AG09319 (cell line): ENCODE results near the gene ENTPD2.

Experiments used
- DNase-seq: peaks from one replicate; pipeline ENCODE4 v3.0.0-alpha.2; 2010; ENCODE audit warnings: low read depth; ENCODE audit errors: extremely low read depth
- TF ChIP-seq, protein P1 (sequence below): IDR thresholded peaks from 2 replicates; pipeline ENCODE4 v1.5.1; 2011; ENCODE audit warnings: low read depth, mild to moderate bottlenecking, inconsistent platforms, low read length, moderate library complexity

ENTPD2 gene

DNA sequence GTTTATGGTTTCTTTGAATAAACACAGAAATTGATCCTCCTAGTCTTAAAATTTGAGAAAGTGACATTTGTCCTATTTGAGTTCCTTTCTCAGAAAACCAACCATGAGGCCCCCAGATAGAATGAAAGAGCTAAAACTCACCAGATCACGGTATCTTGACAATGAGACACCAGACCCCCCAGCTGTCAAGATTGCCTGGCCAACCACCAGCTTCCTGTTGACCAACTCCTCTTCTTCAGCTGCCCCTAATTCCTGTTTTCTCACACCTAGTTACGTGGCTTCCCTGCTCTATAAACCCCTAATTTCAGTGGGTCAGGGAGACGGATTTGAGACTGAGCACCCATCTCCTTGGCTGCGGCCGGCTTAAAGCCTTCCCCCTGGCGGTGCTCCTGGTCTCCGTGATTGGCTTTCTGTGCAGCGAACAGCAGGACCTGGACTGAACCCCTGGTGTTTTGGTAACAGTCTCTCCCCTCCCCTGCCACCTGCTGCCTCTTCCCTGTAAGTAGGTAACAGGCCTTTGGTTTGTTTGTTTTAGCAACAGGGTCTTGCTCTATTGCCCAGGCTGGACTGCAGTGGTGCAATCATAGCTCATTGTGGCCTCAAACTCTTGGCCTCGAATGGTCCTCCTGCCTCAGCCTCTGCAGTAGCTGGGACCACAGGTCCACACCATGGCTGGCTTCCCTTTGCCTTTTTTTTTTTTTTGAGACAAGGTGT lies 4.8 kb upstream of the ENTPD2 start:
- no peak for DNase-seq

DNA sequence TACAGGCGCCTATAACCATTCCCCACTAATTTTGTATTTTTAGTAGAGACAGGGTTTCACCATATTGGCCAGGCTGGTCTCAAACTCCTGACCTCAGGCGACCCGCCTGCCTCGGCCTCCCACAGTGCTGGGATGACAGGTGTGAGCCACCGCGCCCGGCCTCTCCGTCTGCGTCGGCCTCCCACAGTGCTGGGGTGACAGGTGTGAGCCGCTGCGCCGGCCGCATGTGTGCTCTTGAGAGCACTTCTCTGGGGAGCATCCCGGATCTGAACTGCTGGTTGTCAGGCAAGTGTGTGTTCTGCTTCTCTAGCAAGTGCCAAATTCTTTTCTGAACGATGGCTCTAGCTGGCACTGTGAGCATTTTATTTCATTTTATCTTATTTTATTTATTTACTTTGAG lies 3.7 kb upstream of the ENTPD2 start:
- TF ChIP-seq, protein P1, sequence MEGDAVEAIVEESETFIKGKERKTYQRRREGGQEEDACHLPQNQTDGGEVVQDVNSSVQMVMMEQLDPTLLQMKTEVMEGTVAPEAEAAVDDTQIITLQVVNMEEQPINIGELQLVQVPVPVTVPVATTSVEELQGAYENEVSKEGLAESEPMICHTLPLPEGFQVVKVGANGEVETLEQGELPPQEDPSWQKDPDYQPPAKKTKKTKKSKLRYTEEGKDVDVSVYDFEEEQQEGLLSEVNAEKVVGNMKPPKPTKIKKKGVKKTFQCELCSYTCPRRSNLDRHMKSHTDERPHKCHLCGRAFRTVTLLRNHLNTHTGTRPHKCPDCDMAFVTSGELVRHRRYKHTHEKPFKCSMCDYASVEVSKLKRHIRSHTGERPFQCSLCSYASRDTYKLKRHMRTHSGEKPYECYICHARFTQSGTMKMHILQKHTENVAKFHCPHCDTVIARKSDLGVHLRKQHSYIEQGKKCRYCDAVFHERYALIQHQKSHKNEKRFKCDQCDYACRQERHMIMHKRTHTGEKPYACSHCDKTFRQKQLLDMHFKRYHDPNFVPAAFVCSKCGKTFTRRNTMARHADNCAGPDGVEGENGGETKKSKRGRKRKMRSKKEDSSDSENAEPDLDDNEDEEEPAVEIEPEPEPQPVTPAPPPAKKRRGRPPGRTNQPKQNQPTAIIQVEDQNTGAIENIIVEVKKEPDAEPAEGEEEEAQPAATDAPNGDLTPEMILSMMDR, result no peak
- DNase-seq, result no peak

More for the DNA sequence above, 4.8 kb upstream of the ENTPD2 start:
- TF ChIP-seq, protein P1, result no peak

DNA sequence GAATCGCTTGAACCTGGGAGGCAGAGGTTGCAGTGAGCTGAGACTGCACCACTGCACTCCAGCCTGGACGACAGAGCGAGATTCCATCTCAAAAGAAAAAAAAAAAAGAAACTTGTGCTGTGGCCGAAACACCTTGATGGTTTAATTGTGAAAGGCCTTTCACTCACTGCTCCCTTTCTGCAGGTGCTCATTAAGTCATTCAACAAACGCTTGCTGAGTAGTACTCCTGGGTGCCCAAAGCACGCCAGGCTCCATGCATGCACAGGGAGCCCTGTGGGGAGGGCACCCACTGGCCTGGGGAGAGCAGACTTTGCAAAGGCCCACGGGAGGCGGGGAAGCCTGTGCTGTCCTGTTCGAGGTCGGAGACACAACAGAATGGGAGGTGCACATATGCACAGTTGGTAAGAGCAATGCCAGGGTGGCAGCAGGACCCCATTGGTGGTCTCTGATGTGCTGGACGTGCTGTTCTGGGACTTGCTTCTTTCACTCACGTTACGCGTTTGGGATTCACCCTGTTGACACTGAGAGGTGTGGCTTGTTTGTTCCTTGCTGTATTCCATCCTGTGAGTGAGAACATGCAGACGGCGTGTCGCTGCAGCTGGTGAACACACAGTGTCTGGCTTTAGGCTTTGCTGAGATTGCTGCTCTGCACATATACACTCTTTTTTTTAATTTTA lies 3.0 kb upstream of the ENTPD2 start:
- TF ChIP-seq, protein P1, result no peak
- DNase-seq, result no peak

DNA sequence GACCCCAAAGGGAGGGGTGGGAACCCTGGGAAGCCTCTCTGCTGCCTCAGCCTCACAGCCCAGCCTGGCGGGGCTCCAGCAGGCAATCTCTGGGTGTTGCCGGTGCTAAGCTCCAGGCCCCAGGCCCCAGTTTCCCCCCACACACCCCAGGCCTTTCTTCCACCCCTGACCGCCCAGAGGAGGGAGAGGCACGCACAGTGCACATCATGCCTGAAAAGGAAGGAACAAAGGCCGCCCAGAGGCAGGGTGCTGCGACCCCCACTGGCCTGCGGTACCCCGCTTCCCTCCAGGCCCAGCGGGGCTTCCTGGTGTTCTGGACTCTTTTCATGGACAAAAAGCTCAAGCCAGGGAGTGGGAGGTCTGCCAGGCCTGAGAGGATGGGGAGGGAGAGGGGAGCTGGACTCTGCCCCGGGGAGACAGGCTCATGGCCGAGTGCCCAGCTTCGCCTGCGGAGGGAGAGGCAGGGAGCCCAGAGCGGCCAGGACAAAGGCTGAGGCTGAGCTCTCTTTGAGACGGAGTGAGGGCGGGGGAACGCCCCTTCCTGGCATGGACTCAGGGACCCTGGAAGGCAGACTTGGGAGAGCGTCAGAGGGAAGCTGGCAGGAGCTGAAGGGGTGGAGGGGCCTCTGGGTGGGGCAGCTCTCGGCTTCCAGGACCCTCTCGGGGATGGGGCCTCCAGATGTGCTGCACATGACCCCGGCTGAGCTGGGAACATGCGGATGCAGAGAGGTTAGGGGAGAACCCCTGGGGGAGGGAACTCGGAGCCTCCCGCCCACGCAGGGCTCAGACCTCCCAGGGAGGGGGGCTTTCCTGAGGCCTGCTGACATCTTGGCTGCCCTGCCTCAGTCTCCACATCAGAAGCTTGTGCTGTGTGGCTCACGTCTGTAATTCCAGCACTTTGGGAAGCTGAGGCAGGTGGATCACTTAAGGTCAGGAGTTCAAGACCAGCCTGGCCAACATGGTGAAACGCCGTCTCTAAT lies 1.8 kb upstream of the ENTPD2 start:
- DNase-seq, result peak; percentile 71
- TF ChIP-seq, protein P1, result no peak; the same call in 1 of the 2 replicates

DNA sequence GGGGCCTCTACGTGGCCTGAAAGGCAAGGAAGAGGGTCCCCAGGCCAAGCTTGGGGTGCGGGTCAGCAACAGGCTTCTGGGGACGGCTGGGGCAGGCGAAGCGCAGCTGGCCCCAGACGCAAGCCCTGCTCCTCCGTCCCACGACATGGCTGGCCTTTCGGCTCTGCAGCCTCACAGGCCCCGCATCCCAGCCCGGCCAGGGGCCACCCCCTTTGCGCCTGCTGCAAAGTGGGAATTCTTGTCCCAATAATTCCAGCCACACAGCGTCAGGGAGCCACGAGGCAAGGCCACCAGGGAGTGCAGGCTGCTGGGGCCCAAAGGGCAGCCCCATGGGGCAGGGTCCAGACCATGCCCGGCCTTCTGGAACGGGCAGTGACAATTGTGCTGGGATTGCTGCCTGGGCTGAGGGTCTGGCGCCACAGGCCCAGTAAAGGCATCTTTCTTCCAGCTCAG lies 1.1 kb upstream of the ENTPD2 start:
- no peak for DNase-seq
- TF ChIP-seq, protein P1, result no peak

DNA sequence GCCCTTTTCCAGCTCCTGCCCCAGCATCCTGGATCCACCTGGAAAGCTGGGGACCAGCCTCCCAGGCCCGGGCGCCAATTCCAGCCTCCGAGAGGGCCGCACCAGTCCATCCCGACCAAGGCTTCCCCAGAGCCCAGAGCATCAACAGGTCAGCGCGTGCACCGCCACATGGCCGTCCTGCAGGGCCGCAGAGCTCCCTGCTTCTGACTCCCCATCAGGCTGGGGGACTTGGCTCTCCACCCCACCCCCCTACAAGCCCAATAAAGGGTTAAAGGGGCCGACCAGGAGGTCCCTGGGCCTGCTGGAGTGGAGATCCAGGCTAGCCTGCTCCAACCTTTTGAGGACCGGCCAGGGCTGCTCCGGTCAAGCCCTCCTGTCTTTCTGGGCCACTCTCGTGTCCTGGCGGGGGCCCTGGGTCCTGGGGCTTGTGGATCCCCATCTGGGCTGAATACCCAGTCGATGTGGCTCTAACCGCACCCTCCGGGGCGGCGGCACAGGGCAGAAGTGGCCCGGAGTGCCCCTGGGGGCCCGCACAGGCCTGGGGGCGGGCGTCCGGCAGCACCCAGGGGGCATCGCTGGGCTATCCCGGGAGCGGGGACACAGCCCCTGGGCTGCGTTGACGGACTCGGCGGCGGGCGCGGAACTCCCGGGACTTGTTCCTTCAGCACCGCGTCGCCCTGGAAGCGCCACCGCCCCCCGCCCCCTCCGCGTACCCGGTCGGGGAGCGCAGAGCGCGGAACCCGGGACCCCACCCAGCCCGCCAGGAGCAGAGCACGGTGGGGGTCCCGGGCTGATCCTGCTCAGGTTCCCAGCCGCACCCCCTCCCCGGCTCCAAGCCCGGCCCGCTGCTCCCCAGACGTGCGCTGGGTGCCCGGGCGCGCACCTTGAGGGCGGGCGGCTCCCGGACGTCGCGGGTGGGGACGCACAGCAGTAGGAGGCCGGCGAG lies 590 bp downstream of the ENTPD2 start:
- TF ChIP-seq, protein P1, result no peak
- DNase-seq, result no peak
